CD4-positive, alpha-beta T cell treated with Interleukin-15 for 1 hour (primary cell): ENCODE results near the gene TMEM130.

Experiments used
- DNase-seq: peaks from one replicate; pipeline ENCODE4 v3.0.0-alpha.2; 2020

TMEM130 gene, protein sequence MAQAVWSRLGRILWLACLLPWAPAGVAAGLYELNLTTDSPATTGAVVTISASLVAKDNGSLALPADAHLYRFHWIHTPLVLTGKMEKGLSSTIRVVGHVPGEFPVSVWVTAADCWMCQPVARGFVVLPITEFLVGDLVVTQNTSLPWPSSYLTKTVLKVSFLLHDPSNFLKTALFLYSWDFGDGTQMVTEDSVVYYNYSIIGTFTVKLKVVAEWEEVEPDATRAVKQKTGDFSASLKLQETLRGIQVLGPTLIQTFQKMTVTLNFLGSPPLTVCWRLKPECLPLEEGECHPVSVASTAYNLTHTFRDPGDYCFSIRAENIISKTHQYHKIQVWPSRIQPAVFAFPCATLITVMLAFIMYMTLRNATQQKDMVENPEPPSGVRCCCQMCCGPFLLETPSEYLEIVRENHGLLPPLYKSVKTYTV

DNA sequence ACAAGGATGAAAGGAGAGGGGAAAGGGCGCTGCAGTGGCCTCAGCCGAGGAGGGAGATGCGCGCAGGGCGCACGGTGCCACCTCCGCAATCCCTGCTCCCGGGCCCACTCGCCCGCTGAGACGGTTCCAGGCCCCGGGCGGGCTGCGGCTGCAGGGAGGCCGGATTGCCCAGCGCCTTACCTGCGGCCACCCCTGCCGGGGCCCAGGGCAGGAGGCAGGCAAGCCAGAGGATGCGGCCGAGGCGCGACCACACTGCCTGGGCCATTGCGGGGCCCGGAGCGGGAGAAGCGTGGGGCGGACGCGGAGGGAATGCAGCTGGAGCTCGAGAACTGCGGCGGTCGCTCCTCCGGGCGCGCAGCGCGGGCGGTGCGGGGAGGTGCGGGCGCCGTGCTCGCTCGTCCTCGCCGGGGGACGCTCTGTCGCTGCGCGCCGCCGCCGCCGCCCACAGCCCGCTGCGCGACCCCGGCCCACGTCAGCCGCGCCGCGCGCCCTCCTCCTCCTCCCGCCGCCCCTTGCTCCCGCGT lies at the start of gene TMEM130:
TSS of gene TMEM130 (minus strand) at position 418 of the 524 bp plus-strand sequence. CDS start at position 265, 153 bp downstream.
- DNase-seq = no peak

DNA sequence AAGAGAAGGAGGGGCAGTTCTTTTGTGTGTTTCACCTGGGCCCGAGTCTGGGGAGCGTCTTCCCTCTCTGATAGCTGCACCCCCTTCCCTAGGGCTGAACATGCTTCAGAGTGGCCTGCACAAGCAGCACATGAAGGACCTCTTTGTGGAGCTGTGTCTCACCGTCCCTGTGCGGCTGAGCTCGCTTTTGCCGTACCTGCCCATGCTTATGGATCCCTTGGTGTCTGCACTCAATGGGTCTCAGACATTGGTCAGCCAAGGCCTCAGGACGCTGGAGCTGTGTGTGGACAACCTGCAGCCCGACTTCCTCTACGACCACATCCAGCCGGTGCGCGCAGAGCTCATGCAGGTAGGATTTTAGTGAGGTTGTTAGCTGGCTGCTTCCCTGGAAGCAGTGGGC lies 47.5 kb upstream of the TMEM130 start:
- no peak for DNase-seq

DNA sequence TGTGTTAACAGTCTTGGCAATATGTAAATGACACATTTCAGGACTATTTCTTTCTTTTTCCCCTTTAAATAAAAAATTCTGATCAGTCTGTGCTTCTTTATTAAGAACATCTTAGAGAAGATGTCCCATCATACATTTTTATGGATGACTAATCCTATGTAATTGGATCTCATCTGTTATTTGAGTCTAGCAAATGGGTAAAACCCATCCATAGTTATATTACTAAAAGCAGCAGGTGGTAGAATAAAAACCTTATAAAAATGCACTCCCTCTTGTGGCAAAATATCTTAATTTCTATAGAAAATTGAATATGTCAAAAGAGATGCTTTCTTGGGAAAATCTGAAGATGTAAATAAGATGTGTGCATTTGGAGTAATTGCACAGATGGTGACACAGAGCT lies 43.8 kb upstream of the TMEM130 start:
- DNase-seq = no peak

DNA sequence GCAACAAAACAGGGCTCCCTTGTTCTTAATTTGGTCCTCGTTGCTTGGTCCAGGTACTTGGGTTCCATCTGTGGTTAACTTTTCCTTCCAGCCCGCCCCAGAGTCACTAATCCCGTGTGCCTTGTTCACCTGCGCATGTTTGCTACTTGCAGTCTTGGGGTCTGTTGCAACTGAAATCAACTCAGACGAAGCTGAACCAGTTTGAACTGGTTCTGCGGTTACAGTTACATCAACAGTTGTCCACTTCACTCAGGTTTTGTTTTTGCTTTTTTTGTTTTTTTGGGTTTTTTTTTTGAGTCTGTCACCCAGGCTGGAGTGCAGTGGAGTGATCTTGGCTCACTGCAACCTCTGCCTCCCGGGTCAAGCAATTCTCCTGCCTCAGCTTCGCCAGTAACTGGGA lies 43.2 kb upstream of the TMEM130 start:
- DNase-seq = no peak

DNA sequence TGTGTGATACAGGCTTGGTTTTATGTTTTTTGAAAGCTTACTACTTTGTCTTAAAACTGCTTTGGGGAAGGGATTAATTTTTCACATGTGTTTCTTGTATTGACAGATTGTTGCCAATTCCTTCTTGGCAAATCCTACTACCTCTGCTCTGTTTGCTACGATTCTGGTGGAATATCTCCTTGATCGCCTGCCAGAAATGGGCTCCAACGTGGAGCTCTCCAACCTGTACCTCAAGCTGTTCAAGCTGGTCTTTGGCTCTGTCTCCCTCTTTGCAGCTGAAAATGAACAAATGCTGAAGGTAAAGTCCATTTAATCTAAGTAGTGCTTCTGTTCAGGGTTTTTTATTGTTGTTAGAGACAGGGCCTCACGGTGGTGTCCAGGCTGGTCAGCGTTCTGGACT lies 42.1 kb upstream of the TMEM130 start:
- no peak for DNase-seq

DNA sequence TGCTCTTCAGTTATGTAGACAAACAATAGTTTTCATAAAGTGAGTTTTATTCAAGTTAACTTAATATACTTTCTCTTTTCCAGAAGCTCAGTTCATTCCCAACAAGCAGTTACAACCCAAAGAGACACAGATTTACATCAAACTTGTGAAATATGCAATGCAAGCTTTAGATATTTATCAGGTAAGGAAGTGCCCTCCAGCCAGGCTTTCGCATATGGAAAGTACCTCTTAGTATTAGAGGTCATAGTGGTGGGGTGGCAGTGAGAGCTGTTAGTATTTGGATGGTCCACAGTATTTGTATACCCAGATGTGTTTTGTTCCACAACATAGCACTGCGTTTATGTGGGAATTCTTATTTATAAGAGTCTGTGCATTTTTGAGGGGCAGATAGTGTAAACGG lies 40.6 kb upstream of the TMEM130 start:
- DNase-seq = no peak

DNA sequence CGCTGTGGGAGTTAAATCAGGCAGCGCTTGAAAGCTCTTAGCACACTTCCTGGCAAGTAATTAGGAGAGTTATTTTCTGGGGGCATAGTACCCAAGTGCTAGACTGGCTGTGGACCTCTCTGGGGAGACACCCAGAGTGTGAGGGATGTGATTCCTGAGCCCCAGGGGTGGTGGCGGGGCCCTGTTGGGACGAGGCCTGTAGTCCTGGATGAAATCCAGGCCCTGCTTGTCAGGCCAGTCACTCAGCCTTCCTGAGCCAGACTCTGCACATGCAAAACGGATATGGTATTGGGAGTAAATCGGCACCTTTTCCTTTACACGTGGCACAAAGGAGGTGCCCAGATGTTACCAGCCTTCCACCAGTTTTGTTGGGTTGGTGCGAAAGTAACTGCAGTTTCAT lies 39.7 kb upstream of the TMEM130 start:
- no peak for DNase-seq

DNA sequence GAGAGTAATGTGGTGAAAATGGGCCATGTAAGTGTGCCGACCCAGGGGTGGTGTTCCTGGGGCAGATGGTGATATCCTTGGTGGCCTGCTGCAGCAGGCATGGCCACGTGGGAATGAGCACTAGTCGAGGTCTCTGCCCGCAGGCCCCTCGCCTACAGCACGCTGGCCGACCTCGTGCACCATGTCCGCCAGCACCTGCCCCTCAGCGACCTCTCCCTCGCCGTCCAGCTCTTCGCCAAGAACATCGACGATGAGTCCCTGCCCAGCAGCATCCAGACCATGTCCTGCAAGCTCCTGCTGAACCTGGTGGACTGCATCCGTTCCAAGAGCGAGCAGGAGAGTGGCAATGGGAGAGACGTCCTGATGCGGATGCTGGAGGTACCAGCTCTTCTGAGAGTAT lies 38.8 kb upstream of the TMEM130 start:
- no peak for DNase-seq

DNA sequence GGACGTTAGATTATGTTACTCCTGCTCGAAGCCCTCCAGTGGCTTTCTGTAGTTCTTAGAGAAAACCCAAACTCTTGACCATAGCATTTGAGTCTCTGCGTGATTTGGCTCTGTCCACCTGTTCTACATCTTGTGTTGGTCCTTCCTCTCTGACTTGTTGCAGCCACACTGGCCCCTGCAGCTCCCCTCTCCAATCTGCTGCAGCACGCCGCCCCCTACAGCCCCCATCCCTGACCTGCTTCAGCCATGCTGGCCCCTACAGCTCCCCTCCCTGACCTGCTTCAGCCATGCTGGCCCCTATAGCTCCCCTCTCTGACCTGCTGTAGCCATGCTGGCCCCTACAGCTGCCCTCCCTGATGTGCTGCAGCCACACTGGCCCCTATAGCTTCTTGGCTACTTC lies 37.8 kb upstream of the TMEM130 start:
- DNase-seq = no peak

DNA sequence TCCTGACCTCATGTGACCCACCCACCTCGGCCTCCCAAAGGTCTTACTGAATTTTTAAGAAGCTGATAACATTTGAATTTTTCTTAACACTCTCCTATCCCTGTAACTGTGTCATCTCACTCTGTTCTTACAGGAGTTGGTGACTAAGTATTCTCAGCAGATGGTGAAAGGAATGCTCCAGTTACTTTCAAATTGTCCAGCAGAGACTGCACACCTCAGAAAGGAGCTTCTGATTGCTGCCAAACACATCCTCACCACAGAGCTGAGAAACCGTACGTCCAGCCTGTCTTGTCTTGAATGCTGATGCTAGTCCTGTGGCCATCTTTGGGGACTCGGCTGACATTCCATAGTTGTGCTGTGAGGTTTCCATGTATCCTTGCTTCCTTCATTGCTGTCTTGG lies 33.4 kb upstream of the TMEM130 start:
- no peak for DNase-seq

DNA sequence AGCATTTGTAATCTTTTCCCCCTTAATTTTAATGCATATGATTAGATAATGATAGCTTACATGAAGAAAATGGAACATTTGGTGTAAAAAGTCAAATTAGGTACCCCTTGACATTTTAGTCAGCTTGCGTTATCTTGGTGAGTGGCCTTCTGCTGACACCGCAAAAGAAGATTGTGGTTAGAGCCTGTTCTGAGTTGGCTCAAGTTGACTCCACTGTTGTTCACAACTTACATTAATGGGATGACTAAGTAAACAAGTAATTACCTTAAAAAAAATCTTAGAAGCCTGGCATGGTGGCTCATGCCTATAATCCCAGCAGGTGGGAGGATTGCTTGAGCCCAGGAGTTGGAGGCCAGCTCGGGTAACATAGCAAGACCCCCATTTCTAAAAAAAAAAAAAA lies 32.7 kb upstream of the TMEM130 start:
- no peak for DNase-seq

DNA sequence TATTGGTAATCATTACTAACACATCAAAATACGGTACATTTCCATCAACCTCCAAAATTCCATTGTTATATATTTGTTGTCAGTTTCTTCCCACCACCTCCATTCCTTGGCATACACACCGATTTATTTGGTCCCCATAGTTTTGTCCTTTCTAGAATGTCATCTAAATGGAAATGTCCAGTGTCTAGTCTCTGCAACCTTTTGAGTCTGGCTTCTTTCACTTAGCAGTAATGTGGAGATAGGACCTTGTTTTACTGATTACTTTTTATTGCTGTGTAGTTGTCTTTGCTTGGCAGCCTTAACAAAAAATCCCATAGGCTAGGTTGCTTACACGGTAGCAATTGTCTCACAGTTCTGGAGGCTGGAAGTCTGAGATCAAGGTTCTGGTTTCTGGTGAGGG lies 31.0 kb upstream of the TMEM130 start:
- DNase-seq = no peak

DNA sequence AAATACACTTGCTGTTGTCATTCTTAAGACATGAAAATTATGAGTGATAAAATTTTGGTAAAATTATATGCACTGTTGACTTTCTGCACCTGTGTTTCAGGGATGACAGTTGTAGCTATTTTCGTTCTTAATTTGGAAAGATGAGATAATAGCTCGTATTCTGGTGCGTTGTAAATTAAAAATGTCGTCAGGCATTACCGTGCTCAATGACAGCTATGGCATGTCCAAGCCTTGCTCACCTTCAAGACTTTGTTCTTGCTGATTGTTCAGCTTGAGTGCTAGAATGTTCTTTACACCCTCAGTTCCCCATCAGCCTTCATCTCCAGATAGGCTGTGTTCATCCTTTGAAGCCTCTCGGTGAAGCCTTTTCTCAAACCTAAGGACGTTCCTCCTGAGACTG lies 30.0 kb upstream of the TMEM130 start:
- no peak for DNase-seq

DNA sequence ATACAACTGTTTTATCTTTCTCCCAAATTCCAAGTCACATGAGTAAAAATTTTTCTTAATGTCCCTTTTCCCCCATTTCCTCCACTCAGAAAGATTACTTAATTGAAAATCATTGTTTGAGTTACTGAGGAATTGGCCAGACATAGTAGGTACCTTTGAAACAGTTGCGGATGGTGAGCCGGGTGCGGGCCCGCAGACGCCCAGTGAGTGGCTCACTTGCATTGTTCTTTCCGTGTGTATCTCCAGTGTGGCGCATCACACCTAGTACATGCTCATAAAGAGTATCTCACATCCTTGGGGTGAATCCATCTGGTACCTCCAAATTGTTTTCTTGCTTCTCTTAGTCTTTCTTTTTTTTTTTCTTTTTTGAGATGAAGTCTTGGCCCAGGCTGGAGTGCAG lies 22.8 kb upstream of the TMEM130 start:
- DNase-seq = no peak

DNA sequence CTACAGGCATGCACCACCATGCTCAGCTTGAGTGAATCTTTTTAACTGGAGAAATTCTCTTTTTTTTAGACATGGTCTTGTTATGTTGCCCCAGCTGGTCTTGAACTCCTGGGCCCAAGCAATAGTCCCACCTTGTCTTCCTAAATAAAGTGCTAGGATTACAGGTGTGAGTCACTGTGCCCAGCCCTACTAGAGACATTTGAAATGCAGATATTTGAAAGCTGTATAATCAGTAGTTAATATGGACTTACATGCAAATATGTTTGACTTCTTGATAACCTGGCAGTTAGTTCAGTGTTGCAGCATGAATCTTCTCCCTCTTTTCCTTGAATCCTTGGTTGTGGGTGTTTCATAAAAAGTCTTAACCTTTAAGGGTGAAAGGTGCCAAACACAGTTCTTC lies 17.2 kb upstream of the TMEM130 start:
- DNase-seq = no peak

DNA sequence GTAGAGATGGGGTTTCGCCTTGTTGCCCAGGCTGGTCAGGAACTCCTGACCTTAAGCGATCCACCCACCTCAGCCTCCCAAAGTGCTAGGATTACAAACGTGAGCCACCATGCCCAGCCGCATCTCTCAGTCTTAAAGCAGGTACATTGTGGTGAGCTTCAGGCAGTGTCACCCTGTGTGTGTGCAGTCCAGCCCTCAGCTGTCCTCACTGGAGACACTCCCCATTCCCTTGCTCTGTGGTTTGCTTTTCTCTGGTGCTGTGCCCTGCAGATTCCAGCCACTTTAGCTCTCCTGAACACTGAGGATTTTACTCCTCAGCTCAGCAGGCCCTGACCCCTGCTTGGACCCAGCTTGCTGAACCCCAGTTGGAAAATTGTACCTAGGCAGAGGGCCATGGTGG lies 14.6 kb upstream of the TMEM130 start:
- DNase-seq = no peak

DNA sequence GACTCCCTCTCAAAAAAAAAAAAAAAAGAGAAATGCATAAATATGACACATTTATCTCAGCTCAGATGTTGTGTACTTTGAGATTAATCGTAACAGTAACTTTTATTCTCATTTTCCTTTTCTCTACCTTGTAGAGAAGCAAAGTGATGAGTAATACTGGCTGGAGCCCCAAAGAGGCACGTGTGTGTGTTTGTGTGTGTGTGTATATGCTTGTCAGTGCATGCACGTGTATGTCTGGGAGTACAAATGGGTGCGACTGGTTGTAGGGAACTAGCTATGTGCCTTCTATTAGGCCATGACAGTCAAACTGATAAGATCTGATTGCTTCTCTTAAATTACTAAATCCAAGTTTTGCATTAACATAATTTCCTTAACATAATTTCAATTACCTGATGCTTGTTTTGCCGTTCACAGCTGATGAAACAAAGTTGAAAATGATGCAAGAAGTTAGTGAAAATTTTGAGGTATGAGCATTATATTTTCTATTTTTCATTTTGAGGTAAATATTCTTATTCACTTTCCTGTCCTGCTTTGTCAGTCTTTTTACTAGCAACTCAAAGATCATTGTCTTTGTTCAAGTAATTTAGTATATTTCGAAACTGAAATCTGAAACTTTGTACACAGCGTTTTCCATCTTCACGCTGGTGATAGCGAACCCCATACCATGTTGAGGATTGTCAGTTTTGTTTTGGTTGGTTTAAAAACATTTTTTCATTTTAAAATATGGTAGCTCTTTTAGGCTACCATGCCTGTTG lies 11.9 kb upstream of the TMEM130 start:
- no peak for DNase-seq

DNA sequence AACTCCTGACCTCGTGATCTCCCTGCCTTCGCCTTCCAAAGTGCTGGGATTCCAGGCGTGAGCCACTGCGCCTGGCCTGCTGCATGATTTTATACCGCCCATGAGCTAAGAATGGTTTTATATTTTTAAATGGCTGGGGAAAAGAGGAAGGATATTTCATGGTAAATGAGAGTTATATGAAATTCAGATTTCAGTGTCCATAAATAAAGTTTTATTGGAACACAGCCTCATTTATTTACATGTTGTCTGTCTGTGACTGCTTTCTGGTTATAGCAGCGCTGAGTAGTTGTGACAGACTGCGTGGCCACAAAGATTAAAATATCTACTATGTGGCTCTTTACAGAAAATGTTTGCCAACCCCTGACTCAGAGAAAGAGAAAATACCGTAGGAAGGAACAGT lies 10.7 kb upstream of the TMEM130 start:
- DNase-seq = no peak

DNA sequence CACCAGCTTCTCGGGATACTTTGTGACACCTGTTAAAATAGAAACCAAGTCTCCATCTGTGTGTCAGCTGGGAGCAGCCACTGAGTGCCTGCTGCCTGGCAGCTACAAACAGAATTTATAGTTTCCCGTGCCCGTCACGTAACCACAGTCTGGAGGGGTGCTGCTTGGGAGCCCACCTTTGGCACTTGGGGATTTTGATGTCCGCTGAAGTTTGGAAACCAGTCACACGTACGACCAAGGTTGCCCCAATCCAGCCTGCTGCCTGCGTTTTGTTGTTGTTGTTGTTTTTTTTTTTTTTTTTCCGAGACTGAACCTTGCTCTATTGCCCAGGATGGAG lies 10.1 kb upstream of the TMEM130 start:
- DNase-seq = no peak

DNA sequence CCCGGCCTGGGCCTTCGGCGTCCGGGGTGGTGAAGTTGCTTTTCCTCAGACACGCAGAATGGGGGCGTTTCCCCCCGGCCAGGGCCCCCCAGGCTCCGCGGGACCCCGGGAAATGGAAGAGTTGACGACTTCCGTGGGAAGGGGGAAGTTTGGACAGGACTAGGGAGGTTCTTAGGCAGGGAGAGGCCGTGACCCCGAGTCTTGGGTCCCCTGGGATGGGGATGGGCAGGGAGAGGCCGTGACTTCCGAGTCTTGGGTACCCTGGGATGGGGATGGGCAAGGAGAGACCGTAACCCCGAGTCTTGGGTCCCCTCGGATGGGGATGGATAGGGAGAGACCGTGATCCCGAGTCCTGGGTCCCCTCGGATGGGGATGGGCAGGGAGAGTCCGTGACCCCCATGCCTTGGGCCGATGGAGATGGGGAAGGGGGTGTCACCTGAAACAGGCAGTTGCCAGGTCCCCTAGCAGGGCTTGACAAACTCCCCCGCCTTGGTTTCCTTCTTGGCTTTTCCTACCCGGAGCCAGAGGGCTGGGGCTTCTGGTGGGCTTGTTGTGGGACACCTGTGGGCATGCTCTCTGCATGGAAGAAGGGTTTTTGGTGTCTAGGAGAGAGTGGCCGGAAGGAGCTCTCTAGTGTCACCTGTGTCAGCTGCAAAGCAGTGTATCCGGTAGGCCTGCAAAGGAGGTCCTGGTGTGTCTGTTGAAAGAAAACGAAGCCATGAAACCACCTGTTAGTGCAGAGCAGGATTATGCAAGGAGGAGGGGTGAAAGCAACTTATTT lies 9.6 kb upstream of the TMEM130 start:
- DNase-seq = peak; percentile 72

DNA sequence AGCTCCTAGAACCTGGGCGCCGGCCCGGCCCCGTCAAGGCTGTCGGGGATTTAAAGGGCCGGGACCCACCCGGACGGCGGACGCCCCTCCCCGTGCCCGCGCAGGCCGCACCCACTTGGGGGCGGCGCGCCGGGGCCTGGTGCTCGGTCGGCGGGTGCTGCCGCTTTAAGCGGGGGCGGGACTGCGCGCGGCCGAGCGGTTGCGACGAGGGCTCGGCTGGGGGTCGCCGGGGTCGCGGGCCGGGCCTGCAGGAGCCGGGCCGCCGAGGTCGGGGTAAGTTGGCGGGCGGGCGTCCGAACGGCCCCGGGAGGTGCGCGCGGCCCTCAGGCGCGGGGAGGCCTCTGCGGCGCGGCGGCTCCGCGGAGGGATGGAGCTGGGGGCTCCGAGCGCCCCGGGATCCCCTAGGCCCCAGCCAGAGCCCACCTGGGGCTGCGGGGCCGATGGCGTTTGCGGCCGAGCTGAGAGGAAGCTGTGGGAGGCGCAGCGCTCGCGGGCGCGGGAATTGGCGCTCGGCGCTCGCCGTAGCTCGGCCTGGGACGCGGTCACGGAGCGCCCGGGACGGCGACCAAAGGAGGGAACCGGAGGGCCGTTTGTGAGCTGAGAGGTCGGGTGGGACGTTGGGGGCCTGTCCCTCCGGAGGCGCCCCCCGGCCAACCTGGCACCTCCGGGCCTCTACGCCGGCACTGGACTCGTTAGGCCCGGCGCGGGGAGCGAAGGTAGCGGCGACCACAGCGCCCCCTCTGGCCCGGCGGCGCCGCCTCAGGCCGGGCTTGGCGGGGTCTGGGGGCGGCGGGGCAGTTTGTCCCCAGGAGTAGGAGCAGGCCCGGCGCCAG lies 8.8 kb upstream of the TMEM130 start, which contains the start of gene TRRAP:
TSS of gene TRRAP (plus strand) at position 168 of the 833 bp plus-strand sequence. CDS start 2,619 bp downstream, outside the sequence.
- DNase-seq = peak; percentile 77

DNA sequence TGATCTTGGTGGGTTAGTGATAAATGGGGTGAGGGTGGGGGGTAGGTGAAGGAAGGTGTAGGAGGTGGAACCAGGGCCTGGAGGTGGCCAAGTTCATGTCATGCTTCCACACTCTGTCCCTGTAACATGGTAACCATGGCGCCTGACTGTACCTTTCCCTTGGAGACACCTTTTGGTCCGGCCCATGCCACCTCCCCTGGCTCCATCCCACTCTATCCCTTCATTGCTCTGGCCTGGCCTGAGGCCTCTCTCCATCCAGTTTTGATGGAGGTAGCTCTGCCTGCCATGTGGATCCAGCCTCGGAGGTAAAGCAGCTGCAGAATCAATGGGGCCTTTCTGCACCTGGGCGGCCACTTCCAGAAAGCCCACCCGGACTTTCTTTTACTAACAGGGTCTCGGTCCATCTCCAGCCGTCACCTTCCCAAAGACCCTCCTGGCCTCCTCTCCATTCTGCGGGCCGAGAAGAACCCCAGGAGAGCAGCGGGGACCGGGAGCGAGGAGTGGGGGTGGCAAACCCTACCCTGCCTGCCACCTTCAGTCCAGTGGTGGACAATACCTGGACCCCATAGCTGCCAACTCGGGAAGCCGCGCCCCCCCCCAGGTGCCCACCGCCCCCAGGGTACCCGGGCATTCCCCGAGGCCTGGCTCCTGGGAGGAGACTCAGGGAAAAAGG lies 8.0 kb upstream of the TMEM130 start:
- DNase-seq = no peak
